MM.1S (cell line): ENCODE results near the gene KRT37.

Experiments used
- EZH2 ChIP-seq: fragments of 300-600 bp; sonication (generic); optimal IDR thresholded peaks from 2 replicates; pipeline ENCODE3; 2017; ENCODE audit warnings: low read depth, mild to moderate bottlenecking, antibody characterized with exemption, low read length, mixed read lengths
- EZH2phosphoT487 ChIP-seq: fragments of 300-600 bp; sonication (generic); IDR thresholded peaks from 2 replicates; pipeline ENCODE4 v1.6.1; 2018; ENCODE audit warnings: antibody characterized with exemption, low read length
- TF ChIP-seq, protein P1 (sequence below): fragments of 300-600 bp; sonication (generic); IDR thresholded peaks from 2 replicates; pipeline ENCODE4 v1.5.1; 2016; ENCODE audit warnings: antibody characterized with exemption, low read length, mixed read lengths

DNA sequence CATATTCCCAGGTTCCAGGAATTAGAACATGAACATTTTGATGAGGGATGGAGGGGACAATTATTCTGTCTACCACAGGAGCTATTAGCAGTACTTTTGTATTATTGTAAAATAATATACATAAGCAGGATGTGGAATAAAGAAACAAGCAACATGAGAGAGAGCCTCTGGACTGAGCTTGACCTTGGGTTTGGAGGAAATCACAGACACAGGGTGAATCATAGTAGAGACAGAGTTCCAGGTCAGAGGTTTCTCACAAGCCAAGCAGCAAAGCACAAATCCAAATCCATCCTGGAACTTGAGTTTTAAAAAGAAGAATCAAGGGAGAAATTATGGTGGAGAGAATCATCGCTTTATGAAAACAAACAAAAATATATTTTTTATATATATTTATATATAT, 32.1 kb downstream of the KRT37 start:
- TF ChIP-seq, protein P1, sequence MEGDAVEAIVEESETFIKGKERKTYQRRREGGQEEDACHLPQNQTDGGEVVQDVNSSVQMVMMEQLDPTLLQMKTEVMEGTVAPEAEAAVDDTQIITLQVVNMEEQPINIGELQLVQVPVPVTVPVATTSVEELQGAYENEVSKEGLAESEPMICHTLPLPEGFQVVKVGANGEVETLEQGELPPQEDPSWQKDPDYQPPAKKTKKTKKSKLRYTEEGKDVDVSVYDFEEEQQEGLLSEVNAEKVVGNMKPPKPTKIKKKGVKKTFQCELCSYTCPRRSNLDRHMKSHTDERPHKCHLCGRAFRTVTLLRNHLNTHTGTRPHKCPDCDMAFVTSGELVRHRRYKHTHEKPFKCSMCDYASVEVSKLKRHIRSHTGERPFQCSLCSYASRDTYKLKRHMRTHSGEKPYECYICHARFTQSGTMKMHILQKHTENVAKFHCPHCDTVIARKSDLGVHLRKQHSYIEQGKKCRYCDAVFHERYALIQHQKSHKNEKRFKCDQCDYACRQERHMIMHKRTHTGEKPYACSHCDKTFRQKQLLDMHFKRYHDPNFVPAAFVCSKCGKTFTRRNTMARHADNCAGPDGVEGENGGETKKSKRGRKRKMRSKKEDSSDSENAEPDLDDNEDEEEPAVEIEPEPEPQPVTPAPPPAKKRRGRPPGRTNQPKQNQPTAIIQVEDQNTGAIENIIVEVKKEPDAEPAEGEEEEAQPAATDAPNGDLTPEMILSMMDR = no peak
- no peak for TF ChIP-seq EZH2
- TF ChIP-seq EZH2phosphoT487 = no peak
